Non-pigmented ciliary epithelial cell (primary cell): Measurements from ENCODE around the gene CKAP5.

Experiments used
- DNase-seq: peaks from one replicate; pipeline ENCODE4 v3.0.0-alpha.2; 2010; ENCODE audit warnings: low read depth

CKAP5 gene

DNA sequence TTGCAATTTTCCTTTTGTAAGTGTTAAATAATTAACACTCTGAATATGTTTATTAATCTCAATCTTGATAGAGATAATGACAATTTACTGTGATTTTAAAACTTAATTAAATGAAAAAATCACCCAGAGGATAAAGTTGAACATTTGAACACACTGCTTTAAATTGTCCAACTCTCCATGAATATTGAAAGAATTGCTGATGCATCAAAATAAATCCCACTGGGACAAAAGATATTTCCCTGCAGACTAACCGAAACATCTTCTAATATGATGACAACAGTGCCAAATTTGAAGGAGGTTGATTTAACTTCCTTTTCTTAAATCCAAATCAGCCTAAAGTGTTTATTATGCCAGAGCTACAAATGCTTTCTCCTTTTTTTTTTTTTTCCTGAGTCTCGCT, 79.4 kb downstream of the CKAP5 start:
- no peak for DNase-seq

DNA sequence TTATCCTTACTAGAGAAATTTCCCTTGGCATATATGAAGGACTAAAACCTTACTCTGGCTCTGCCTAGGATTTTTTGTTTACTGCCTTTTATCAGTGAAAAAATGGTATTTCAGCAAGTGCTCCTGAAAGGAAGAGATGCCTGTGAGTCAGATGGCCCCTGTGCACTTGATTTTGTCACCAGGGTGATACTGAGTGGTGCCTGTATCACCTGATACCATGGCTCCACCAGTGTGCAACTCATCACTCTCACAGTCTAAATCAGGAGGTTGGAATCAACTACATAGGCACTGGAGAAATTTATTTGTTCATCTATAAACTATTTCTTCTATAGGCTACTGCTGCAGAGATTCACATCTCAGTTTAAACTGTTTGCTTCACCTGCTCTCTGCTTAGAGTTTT, 83.8 kb downstream of the CKAP5 start:
- DNase-seq = no peak

DNA sequence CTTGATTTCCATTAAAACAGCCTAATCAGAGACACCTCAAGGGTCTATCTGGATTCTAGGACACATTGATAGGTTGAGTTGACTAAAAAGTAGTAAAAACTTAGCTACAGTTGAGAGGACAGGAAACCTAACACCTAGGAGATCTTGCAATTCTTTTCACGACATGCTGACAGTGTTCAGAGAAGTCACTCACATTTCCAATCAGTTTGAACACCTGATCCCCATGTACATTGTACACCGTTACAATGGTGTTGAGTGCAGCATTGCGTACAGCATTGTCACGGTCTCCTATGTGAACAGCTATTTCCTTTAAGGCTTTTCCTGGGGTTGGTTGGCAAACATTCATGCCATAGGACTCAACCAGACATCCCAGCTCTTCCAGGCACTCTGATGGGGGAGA, 84.3 kb downstream of the CKAP5 start:
- DNase-seq = no peak

DNA sequence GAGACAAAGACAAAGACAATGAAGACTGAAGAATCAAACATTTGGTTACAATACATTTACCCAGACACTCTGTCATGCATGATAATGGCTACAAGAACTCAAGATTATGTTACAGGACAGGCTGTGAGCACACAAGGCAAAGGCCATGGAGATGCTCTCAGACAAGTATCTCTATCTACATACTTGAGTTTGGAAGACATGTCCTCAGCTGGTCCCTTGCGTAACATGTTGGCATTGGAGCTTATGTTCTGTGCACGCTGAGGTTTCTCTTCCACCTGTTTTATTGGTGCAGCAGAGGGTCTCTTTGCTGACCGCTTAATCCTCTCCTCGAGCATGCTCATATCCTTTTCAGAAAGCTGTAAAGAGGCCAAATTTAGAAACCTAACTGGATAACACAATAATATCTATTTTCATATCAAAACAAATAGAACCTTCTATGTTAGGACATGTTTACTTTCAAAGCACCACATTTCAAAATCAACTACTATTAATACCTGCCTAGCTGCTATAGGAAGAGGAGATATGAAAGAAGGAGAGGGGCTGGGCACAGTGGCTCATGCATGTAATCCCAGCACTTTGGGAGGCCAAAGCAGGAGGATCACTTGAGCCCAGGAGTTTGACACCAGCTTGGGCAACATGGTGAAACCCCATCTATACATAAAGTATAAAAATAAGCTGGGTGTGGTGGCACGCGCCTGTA, 85.5 kb downstream of the CKAP5 start:
- no peak for DNase-seq

DNA sequence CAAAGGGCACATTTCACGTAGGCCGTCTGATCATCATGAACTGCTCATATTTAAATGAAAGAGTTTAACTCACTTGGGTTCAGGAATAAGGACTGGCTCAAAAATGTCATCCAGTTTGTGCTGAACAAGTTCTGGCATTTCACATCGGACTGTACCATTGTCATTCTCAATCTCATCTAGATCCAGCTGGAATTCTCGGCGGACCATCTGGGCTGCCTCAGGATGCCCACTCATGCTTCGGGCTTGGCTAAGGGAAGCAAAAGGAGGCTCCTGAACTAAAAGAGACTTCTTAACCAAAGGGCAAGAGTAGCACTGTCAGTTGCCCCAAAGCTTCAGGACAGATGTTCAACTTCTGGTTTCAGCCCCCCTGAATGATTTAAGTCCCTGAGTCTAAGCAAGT, 86.9 kb downstream of the CKAP5 start:
- DNase-seq = no peak

DNA sequence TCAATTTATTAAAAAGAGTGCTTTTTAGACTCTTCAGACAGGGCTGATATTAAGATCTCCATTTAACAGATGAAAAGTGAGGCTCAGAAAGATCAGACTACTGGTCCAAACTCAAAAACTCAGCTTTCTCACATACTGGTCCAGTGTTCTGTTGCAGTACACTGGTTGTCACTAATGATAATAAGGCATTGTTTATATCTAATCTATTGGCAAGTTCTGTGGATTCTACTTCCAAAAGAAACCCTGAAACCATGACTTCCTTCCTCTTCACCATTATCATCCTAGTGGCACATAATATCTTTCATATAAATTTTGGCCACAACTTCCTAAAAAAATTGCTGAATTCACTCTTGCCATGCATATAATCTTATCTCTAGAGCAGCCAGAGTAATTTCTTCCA, 90.1 kb downstream of the CKAP5 start:
- no peak for DNase-seq

DNA sequence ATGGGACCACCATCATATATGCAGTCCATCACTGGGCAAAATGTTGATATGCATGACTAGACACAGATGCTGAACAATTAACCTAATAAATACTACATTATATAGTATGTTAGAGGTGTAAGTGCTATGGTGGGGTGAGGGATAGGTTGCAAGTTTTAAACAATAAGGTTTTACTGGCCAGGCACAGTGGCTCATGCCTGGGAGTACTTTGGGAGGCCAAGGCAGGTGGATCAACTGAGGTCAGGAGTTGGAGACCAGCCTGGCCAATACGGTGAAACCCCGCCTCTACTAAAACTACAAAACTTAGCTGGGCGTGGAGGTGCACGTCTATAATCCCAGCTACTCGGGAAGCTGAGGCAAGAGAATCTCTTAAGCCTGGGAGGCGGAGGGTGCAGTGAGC, 98.9 kb downstream of the CKAP5 start:
- DNase-seq = no peak

DNA sequence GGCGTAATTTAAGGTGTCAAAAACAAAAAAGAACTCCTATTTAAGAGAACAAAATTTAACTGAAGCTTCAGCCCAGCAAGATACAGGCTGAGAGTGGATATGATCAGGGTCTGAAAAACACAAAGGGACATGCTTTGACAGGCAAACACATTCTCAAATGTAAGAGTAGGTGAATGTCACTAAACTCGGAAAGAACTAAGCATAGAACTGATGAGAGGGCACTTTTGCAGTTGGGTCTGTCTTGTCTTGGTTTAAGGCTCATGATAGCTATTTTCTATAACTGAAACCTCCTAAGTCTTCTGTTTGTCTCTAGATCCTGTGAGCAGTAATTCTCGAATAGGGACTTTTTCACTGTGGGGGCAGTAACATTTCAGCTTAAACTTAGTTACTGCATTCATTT, 100.1 kb downstream of the CKAP5 start:
- no peak for DNase-seq

DNA sequence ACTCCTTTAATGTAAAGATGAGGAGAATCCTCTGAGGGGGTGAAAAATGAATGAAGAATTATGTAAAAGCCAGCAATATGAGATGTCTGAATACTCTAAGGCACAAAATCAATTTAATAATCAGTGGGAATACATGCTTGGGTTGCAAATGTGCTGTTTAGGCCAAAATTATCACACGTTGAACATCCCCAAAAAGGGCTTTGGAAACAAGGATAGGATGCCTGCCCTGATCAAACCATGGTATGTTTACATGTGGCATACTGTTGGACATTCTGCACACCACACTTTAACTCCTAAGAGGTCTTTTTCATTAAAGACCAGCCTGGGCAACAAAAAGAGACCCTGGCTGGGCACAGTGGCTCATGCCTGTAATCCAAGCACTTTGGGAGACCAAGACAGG, 100.8 kb downstream of the CKAP5 start:
- DNase-seq = no peak

DNA sequence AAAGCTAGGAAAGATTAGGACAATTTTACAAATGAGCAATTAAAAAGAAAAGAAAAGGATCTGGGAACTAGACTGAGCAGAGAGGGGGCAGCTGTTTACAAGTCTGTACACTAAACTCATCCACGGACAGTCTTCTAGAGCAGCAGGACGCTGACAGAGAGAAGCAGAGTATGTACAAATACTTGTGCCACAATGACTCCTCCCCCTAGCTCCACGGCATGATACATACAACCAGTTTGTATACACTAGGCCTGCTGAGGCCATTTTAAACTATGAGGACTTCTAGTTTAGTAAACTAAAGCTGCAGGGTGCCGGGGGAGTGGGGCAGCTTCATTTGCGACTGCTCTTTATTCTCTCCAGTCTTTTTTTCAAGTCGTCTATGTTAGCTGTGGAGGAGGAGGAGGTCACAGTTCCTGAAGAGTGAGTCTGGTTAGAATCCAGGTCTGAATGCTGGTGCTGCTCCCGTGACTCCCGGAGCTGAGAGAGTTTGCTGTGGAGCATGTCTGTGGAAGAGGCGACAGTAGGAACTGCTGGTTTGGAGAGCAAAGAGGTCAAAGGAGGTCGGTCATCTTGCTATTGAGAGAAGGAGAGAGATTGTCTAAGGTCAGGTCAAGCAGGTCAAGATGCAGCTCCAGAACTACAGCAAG, 102.3 kb downstream of the CKAP5 start:
- no peak for DNase-seq

DNA sequence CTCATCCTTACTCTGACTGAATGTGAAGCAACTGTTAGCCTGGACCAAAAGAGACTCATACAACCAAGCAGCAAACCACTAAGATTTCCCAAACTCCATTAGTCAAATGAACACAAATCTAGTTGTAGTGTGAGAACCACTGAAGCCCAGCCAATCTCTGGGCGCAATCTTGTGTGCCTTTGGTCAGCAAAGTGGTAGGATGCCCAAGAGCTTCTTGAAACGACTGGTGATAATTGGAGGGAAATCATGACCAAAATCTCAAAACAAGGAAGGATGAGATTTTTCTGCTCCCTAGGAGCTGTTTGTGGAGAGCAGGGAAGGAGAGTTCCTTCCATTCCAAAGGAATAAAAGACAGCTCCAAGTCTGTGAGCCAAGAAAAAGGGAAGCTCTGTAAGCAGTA, 103.0 kb downstream of the CKAP5 start:
- DNase-seq = no peak

DNA sequence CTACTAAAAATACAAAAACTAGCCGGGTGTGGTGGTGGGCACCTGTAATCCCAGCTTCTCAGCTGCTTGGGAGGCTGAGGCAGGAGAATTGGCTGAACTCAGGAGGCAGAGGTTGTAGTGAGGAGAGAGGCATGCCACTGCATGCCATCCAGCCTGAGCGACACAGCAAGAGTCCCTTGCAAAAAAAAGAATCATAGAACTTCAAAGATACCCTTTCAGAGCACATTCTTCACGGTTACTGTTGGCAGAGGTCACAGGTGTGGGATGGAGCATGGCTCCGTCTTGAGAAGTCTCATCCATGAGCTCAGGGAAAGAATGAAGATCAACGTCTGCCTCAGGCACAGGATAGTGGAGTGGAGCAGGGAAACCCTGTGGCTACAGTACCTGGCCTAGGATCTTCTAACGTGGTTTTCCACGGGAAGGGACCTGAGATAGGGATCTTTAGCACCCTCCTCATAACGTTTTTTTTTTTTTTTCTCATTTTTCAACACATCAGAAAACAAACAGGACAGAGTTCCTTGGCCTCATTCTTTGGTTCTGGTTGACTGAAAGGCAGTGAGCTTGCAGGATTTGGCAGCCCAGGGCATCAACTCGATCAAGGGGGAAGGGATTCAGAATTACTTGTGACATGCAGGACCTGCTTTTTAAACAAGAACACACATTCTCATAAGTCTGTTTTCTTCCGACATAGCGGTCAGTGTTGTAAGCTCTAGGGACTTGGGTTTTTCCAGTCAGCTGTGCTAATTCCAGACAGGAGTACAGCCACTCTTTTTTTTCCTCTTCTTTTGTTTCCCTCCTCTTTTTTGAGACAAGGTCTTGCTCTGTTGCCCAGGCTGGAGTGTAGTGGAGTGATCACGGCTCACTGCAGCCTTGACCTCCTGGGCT, 104.2 kb downstream of the CKAP5 start:
- DNase-seq = no peak

DNA sequence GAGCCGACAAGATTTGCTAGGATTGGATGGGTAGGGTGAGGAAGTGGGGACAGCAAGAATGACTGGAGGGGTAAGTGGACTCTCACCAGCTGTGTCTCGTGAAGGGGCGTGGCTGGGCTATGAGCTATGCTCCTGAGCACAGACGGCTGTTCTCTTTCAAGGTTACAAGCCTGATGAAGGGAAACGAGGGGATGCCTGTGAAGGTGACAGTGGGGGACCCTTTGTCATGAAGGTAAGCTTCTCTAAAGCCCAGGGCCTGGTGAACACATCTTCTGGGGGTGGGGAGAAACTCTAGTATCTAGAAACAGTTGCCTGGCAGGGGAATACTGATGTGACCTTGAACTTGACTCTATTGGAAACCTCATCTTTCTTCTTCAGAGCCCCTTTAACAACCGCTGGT, 107.2 kb downstream of the CKAP5 start:
- no peak for DNase-seq

DNA sequence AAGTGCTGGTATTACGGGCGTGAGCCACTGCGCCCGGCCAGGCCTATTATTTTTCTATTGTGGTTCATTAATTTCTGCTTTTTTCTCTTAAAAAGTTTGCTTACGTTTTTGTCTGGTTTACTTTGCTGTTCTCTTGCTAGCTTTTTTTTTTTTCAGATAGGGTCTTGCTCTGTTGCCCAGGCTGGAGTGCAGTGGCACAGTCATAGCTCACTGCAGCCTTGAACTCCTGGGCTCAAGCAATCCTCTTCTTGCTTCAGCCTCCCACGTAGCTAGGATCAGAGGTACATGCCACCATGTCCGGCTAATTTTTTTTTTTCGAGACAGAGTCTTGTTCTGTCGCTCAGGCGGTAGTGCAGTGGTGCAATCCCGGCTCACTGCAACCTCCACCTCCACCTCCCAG, 108.4 kb downstream of the CKAP5 start:
- no peak for DNase-seq

DNA sequence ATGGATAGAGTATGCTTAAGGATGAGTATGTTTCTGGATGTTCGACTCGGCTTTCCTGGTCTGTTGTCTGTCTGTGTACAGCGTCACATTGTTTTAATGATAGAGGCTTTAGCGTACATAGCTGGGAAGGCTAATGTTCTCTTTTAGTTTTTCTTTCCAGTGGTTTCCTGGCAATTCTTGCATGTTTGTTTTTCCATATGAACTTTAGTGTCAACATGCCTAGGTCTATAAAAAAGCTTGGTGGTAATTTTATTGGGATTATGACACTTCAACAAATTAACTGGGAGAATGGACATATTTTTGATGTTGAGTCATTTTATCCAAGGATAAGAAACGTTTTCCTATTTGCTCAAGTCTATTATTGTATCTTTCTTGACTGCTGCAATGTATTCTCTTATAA, 109.5 kb downstream of the CKAP5 start:
- no peak for DNase-seq

DNA sequence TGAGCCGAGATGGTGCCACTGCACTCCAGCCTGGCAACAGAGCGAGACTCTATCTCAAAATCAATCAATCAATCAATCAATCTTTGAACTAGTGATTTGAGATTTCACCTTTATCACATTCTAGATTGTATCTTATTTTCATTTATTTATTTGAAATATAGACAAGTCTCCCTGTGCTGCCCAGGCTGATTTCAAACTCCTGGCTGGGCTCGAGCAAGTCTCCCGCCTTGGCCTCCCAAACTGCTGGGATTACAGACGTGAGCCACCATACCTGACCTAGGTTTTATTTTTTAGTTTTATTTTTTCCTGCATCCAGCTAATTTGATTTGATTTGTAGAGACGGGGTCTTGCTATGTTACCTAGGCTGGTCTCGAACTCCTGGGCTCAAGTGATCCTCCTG, 109.9 kb downstream of the CKAP5 start:
- no peak for DNase-seq

DNA sequence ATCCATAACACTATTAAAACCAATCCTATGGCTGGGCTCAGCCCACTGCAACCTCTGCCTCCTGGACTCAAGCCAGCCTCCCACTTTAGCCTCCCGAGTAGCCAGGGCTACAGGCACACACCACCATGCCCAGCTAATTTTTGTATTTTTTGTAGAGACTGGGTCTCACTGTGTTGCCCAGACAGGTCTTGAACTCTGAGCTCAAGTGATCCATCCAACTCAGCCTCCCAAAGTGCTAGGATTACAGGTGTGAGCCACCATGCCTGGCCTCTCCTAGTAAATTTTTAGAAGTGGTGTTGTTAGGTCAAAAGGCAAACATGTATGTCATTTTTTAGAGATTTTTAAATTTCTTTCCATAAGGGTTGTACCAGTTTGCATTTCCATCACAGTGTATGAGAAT, 112.8 kb downstream of the CKAP5 start:
- no peak for DNase-seq

DNA sequence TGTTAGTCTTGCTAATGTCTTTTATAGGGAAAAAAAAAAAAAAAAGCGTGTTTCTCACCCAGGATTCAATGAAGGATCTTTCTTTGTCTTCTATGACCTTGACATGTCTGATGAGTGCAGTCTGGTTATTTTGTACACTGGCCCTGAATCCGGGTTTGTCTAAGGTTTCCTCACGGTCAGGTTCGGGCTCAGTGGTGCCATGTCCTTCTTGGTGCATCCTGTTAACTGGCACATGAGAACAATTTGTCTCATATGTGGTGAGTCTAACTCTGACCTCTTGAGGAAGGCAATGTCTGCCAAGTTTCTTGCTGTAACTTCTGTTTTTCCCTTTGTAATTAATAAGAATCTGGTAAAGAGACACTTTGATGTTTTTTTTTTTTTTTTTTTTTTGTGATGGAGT, 114.5 kb downstream of the CKAP5 start:
- no peak for DNase-seq

DNA sequence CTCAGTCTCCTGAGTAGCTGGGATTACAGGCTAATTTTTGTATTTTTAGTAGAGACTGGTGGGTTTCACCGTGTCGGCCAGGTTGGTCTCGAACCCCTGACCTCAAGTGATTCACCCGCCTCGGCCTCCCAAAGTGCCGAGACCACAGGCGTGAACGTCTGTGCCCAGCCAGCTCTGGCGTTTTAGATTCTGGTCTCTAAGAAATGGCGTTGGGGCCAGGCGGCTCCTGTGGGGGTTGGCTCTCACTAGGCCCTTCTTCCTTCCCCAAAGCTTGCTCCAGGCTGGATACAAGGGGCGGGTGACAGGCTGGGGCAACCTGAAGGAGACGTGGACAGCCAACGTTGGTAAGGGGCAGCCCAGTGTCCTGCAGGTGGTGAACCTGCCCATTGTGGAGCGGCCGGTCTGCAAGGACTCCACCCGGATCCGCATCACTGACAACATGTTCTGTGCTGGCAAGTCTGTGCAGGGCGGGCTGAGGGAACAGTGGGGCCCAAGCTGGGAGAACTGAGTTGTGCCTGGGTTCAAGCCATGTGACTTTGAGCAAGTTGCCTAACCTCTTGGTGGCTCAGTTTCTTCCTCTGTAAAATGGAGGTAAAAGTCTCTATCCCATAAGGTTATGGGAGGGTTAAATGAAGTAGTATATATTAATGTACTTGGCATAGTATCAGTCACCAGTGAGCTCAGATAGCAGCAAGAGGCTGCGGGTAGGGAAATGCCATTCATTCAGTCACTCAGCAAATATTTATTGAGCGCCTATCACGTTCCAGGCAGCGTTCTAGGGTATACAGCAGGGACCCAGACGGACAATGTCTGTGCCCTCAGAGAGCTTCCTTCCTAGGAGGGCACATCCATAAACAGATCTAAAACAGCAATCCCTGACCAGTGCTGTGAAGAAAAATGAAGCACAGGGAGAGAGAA, 116.7 kb downstream of the CKAP5 start:
- DNase-seq = no peak

DNA sequence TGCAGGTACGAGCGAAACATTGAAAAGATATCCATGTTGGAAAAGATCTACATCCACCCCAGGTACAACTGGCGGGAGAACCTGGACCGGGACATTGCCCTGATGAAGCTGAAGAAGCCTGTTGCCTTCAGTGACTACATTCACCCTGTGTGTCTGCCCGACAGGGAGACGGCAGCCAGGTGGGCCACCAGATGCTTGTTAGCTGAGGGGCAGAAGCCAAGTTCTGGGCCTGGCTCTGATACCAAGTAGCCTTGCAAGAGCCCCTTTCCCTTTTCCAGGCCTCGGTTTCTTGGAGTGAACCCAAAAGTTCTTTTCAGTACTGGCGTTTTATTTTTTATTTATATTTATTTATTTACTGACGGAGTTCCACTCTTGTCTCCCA, 117.4 kb downstream of the CKAP5 start:
- no peak for DNase-seq

DNA sequence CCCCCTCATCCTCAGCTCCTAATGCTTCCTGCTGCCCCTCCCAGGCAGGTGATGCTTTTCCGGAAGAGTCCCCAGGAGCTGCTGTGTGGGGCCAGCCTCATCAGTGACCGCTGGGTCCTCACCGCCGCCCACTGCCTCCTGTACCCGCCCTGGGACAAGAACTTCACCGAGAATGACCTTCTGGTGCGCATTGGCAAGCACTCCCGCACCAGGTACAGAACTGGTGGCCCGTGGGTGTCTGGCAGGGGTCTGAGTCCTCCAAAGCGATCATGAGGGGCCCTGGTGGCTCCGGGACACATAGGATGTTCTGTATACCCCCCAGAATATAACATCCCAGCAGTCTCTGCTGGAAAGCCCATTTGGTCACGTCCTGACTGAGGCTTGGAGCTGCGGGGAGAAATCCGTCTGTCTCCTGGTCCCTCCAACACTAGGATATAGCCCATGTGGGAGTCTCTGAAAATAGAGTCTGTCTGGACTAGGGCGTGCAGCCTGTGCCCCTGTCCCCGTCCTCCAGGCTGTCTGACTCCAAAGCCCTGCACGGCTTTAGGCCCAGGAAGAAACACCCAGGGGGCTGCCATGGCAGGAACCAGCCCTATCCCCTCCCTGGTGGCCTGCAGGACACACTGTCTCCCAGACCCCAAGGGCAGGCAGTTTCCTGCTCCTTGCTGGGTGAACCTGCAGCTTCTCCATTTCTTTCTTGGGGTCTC, 118.0 kb downstream of the CKAP5 start:
- no peak for DNase-seq
